Left lung (tissue), 10 donors: ENCODE measurements around the gene SERTAD4. TPM values are rescaled to one million over a fixed set of nuclear protein-coding genes. Genes with fewer than 3 reads are reported as not detected.

ENCODE experiments used
- ATAC-seq: fragments of 200-7000 bp; cut with Tn5 transposase; one replicate; pipeline ENCODE4 v1.9.1; 2020; ENCODE audit warnings: moderate library complexity
- DNase-seq, 4 donors: peaks; one replicate each; pipeline ENCODE4 v3.0.0-alpha.2; 2013 to 2020
- H3K27ac ChIP-seq, 2 donors: fragments of 200-600 bp; sonication (generic) in 1 of 2; one replicate each; pipeline versions ENCODE4 v1.5.0 to v1.8.0; 2020 to 2021
- H3K27me3 ChIP-seq, 2 donors: fragments of 200-600 bp; sonication (generic) in 1 of 2; one replicate each; pipeline versions ENCODE4 v1.5.0 to v1.8.0; 2020 to 2021
- H3K36me3 ChIP-seq, 2 donors: fragments of 200-600 bp; sonication (generic) in 1 of 2; one replicate each; pipeline versions ENCODE4 v1.5.0 to v1.8.0; 2020 to 2021
- H3K4me1 ChIP-seq, 2 donors: fragments of 200-600 bp; one replicate each; pipeline ENCODE4 v1.8.0; 2021
- H3K4me3 ChIP-seq, 2 donors: fragments of 200-600 bp; sonication (generic) in 1 of 2; one replicate each; pipeline versions ENCODE4 v1.5.0 to v1.8.0; 2020 to 2021; ENCODE audit warnings: mild to moderate bottlenecking in 1 of 2
- H3K9me3 ChIP-seq, 2 donors: fragments of 200-600 bp; sonication (generic) in 1 of 2; one replicate each; pipeline versions ENCODE4 v1.5.0 to v1.8.0; 2020 to 2021
- intact Hi-C, 2 donors: fragments of 100-400 bp; cut with DNase I; formaldehyde crosslinking; loops; one replicate each; pipeline versions ENCODE4 v1.11.2 to v1.14.2; 2022
- polyA plus RNA-seq, 6 donors: library from polyadenylated mRNA; unstranded; fragments of 120-200 nt; gene quantifications; one replicate each; pipeline ENCODE4 v1.2.1, GENCODE V29; 2013; ENCODE audit not compliant: insufficient read length in 6 of 6
- total RNA-seq, 2 donors: library from RNA; stranded (reverse); fragmentation: NEBNext Ultra II Directional; extraction: Animal tissue kit (Norgen Biotek cat#: 25700); gene quantifications; one replicate each; pipeline ENCODE4 v1.2.1, GENCODE V29; 2021
- TF ChIP-seq, protein P1 (sequence below), 2 donors: fragments of 200-600 bp; sonication (generic) in 1 of 2; IDR thresholded peaks; one replicate each; pipeline versions ENCODE4 v1.5.0 to v1.8.0; 2021; ENCODE audit warnings: antibody characterized with exemption in 2 of 2
- donor health status: DM: no; HTN: yes; CAD: no.
- donor health status: DM: no; HTN: no; CAD: no.

The SERTAD4 gene
- total and polyA plus RNA-seq, 8 donors, result 2.4 to 7.5 (median 4.4) TPM

DNA sequence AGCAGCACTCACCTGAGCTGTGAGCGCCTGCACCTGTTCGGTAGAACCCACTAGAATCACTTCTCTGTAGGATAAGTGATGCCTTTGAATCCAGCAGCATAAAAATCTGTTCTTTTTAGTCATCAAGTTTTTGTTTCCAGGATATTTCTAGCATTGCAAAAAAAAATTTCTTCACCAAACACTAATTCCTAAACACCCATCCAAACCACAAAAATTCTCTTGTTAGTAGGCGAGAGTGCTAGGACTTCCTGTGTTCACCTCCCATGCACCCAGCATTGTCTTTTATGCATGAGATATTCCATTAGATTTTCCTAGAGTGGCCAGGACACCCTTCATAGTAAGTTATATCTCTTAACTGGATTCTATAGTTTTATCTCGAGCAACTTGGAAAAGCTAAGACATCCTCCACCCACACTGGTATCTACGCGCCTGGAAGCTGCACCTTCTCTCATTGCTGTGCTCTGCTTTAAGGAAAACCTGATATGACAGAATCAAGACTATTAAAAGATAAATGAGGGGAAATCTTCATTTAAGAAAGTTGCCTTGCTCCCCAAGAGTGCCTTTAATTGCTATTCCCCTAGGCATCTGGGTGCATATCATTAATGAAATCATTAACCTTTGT, 12.3 kb downstream of the SERTAD4 start:
- TF ChIP-seq, protein P1, sequence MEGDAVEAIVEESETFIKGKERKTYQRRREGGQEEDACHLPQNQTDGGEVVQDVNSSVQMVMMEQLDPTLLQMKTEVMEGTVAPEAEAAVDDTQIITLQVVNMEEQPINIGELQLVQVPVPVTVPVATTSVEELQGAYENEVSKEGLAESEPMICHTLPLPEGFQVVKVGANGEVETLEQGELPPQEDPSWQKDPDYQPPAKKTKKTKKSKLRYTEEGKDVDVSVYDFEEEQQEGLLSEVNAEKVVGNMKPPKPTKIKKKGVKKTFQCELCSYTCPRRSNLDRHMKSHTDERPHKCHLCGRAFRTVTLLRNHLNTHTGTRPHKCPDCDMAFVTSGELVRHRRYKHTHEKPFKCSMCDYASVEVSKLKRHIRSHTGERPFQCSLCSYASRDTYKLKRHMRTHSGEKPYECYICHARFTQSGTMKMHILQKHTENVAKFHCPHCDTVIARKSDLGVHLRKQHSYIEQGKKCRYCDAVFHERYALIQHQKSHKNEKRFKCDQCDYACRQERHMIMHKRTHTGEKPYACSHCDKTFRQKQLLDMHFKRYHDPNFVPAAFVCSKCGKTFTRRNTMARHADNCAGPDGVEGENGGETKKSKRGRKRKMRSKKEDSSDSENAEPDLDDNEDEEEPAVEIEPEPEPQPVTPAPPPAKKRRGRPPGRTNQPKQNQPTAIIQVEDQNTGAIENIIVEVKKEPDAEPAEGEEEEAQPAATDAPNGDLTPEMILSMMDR (IDR thresholded peaks at IDR 0.05), result no peak
- Histone ChIP-seq H3K9me3 (no peaks in the 10 kb centered on the region), H3K4me3 (no peak overlapping the region), H3K27me3 (peaks cover 0 to 4% of the 10 kb centered on the region in 2 donors), H3K27ac (no peak overlapping the region), H3K36me3 (no peaks in the 10 kb centered on the region), H3K4me1 (peaks cover 3 to 6% of the 10 kb centered on the region in 2 donors)
- intact Hi-C loops, result no loop called here
- DNase-seq, result no peak
- no peak for ATAC-seq

DNA sequence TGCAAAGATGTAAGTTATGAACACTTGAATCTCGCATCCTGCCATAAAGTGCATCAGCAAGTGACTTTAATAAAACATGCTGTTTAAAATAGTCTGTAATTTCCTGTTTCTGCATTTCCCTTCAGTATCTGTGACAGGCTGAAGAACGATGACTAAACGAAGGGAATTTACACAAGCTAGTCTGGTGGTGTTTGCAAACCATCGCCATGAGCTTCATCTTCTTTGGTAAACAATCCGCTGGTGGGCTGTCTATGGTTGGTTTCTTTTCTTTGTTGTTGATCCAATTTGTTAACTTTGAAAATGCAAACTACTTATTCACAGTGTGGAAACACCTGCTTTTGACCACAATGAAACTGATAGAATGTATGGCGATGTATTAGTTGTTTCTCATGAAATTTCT, 13.9 kb downstream of the SERTAD4 start:
- TF ChIP-seq, protein P1 (IDR thresholded peaks at IDR 0.05), result no peak
- intact Hi-C loops, result no loop called here
- Histone ChIP-seq H3K27me3 (peaks cover 0 to 20% of the 10 kb centered on the region in 2 donors), H3K36me3 (no peaks in the 10 kb centered on the region), H3K9me3 (no peaks in the 10 kb centered on the region), H3K4me3 (no peak overlapping the region), H3K27ac (no peak overlapping the region), H3K4me1 (peaks cover 0 to 10% of the 10 kb centered on the region in 2 donors)
- no peak for ATAC-seq
- DNase-seq, result no peak

DNA sequence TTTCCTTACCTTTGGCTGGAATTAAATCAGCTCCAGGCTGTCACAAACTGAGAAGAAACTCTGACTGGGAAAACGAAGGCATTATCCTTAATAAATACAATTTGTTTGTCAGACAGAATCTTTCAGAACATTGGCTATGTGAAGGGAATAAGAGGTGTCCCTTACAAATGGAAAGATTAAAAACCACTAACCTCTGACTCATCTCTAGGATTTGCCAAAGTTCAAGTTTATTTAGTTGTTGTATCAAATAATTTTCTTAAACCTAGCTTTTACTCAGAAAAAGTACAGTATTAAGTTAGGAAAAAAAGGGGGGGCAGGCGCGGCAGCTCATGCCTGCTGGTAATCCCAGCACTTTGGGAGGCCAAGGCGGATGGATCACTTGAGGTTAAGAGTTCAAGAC, 15.7 kb downstream of the SERTAD4 start:
- ATAC-seq (no peak), DNase-seq (no peak)
- no peak overlapping the region for H3K4me3 ChIP-seq
- H3K9me3 ChIP-seq, result no peaks in the 10 kb centered on the region
- H3K4me1 ChIP-seq, result peaks cover 9 to 20% of the 10 kb centered on the region in 2 donors
- TF ChIP-seq, protein P1 (IDR thresholded peaks at IDR 0.05), result no peak
- intact Hi-C loops, result no loop called here
- H3K27me3 ChIP-seq, result peaks cover 10 to 38% of the 10 kb centered on the region in 2 donors
- no peaks in the 10 kb centered on the region for H3K36me3 ChIP-seq
- H3K27ac ChIP-seq, result no peak overlapping the region

DNA sequence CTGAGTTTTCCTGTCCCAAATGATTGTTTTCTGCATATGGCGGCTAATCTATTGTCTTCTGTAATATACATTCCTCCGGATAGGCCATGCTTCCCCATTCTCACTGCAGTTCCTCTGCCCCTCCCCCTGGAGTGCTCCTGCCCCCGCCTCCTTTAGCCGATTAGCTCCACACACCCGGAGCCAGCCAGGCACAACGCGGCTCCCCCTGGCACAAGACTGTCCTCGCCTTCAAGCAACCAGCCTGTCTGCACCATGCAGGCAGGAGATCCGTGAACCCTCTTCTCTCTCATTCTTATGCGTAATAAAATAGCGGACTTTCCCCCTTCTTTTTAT, 18.0 kb downstream of the SERTAD4 start:
- intact Hi-C loops, result no loop called here
- Histone ChIP-seq H3K4me1 (peaks cover 9 to 20% of the 10 kb centered on the region in 2 donors), H3K27ac (no peak overlapping the region), H3K9me3 (no peaks in the 10 kb centered on the region), H3K36me3 (no peaks in the 10 kb centered on the region), H3K4me3 (peak overlapping the region in 1 of 2 donors; percentile 25), H3K27me3 (peaks cover 10 to 61% of the 10 kb centered on the region in 2 donors)
- DNase-seq, result peak in 1 of 4 donors; percentile 45
- TF ChIP-seq, protein P1 (IDR thresholded peaks at IDR 0.05), result no peak
- ATAC-seq, result peak; percentile 52

DNA sequence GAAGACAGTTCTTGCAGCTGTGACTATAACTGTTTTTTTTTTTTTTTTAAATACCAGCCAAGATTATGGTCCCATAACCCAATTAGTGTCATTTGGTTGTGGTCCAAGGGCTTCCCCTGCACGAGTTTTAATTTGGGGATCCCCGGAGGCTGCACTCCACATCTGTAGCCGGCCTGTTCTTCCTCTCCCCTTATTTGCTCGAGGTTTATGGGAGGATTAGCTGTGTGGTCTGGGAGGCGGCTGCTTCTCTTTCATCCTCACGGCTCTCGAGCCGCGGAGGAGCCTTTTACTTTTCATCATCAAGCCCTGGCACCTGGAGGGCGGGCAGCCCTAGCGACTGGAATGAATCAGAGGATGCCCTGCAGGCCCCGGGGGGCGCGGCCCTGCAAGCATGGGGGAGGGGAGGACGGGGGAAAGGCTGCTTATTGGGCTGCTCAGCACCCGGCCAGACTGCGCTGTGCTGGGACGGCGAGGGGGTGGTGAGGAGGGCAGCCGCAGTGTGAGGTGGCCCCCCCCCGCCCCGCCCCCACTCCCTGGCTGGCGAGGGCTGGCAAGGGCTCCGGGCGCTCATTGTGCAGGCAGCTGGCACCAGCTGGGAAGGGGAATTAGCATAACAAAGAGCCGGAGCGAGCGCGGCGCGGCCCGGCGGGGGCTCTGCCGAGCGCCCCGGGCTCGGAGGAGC, 18.5 kb downstream of the SERTAD4 start:
- TF ChIP-seq, protein P1 (IDR thresholded peaks at IDR 0.05), result no peak
- H3K4me1 ChIP-seq, result peaks cover 9 to 20% of the 10 kb centered on the region in 2 donors
- no peak overlapping the region for H3K27ac ChIP-seq
- intact Hi-C loops, result no loop called here
- H3K36me3 ChIP-seq, result no peaks in the 10 kb centered on the region
- no peaks in the 10 kb centered on the region for H3K9me3 ChIP-seq
- DNase-seq, result peak in 3 of 4 donors; percentile 44 to 80 (median 49)
- H3K27me3 ChIP-seq, result peaks cover 10 to 63% of the 10 kb centered on the region in 2 donors
- peak; percentile 71 for ATAC-seq
- H3K4me3 ChIP-seq, result peak overlapping the region; percentile 25 to 41
